Esophagus muscularis mucosa (tissue), 3 donors: ENCODE results near the gene H6PD.

Experiments
- POLR2A ChIP-seq: fragments of 450-650 bp; IDR thresholded peaks from one replicate; pipeline ENCODE4 v1.6.1; 2017; ENCODE audit warnings: antibody characterized with exemption, moderate library complexity, mild to moderate bottlenecking, low read depth
- POLR2AphosphoS5 ChIP-seq, 2 donors: sonication (generic); formaldehyde crosslinking; IDR thresholded peaks; one replicate each; pipeline ENCODE4 v1.6.1; 2017; ENCODE audit warnings: antibody characterized with exemption in 2 of 2
- TF ChIP-seq, protein P1 (sequence below), 3 experiments: fragments of 200-600 bp in 2 of 3; fragments of 450-650 bp in 1 of 3; sonication (generic) in 2 of 3; IDR thresholded peaks; one replicate each; pipeline ENCODE4 v1.5.1; 2017 to 2019; ENCODE audit warnings: antibody characterized with exemption in 3 of 3, mild to moderate bottlenecking in 2 of 3, moderate library complexity in 1 of 3

- TF ChIP-seq POLR2AphosphoS5 (IDR thresholded peaks at IDR 0.05) (no peak), POLR2A (no peak)
- TF ChIP-seq, protein P1, sequence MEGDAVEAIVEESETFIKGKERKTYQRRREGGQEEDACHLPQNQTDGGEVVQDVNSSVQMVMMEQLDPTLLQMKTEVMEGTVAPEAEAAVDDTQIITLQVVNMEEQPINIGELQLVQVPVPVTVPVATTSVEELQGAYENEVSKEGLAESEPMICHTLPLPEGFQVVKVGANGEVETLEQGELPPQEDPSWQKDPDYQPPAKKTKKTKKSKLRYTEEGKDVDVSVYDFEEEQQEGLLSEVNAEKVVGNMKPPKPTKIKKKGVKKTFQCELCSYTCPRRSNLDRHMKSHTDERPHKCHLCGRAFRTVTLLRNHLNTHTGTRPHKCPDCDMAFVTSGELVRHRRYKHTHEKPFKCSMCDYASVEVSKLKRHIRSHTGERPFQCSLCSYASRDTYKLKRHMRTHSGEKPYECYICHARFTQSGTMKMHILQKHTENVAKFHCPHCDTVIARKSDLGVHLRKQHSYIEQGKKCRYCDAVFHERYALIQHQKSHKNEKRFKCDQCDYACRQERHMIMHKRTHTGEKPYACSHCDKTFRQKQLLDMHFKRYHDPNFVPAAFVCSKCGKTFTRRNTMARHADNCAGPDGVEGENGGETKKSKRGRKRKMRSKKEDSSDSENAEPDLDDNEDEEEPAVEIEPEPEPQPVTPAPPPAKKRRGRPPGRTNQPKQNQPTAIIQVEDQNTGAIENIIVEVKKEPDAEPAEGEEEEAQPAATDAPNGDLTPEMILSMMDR (IDR thresholded peaks at IDR 0.05), result no peak
Observed at GRCh38 chr1:9207086-9207485, 27.5 kb upstream of the H6PD start.
